Subcutaneous adipose tissue (tissue), 4 donors: Measurements from ENCODE around the gene AOAH. TPM values are rescaled to one million over a fixed set of nuclear protein-coding genes. Genes with fewer than 3 reads are reported as not detected.

ENCODE experiments used
- total RNA-seq, 4 donors: library from RNA; depleted of rRNA; stranded (reverse); fragments of >200 nt; gene quantifications; one replicate each; pipeline ENCODE4 v1.1.0, GENCODE V29; 2016
- TF ChIP-seq, protein P1 (sequence below): fragments of 450-650 bp; IDR thresholded peaks from one replicate; pipeline ENCODE4 v1.5.1; 2016; ENCODE audit warnings: low read depth, mild to moderate bottlenecking, control low read depth, antibody characterized with exemption, moderate library complexity

The AOAH gene
- total RNA-seq, 4 donors from 2014 or later, result 4.6 to 51.7 (median 15.3) TPM

DNA sequence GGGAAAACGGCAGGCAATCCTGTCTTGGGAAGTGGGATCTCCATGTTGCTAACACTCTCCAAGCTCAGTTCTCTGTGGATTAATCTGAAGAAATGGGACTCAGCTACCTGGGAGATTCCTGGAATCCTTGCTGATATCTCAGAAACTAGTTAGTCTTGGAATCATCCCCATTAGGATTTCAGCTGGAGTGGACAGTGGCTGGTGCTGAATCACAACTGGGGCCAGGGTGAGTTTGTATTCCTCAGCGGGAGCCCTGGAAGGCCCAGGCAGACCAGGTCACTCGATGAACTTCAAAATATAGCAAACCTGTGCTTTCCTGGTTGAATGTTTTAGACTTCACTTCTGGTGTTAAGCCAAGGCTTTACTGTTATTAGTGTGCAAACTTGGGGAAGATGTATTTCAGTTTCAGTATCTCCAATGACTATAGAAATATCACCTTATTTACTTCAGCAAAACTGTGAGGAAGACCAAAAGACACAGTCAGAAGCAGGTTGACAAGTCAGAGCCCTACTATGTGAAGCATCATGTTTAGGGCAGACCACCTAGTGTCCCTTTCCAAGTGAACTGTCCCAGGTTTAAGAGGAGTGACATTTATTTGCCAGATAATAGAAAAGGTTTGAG, 126.1 kb downstream of the AOAH start:
- TF ChIP-seq, protein P1, sequence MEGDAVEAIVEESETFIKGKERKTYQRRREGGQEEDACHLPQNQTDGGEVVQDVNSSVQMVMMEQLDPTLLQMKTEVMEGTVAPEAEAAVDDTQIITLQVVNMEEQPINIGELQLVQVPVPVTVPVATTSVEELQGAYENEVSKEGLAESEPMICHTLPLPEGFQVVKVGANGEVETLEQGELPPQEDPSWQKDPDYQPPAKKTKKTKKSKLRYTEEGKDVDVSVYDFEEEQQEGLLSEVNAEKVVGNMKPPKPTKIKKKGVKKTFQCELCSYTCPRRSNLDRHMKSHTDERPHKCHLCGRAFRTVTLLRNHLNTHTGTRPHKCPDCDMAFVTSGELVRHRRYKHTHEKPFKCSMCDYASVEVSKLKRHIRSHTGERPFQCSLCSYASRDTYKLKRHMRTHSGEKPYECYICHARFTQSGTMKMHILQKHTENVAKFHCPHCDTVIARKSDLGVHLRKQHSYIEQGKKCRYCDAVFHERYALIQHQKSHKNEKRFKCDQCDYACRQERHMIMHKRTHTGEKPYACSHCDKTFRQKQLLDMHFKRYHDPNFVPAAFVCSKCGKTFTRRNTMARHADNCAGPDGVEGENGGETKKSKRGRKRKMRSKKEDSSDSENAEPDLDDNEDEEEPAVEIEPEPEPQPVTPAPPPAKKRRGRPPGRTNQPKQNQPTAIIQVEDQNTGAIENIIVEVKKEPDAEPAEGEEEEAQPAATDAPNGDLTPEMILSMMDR, result no peak

DNA sequence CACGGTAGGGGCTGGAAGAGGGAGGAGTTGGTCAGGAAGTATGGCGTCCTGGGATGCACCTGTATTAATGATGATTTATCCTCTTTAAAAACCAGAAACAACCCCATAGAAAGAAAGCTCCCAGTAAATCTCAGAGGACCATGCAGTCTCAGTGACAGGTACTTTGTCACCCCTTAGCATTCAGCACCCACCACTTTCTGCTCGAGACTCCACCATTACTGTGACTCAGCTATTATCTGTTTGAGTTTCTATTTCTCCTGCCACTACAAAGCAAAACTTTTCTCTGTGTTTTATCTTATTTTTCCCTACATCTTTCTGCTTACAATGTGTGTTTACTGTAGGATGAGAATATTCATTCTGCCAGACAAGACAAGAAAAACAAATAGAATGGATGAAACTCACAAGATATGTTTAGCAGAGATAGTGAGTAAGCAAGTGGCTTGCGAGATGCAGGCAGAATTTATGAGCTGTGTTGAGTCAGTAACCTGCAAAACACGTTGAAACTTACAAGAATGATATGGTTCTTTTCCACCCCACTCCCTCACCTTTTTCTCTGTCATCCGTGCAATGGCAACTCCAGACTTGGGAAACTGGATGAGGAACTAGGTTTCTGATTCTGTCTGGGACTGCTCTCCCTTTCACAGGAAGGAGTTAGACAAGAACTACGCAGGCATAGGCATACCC, 127.1 kb downstream of the AOAH start:
- TF ChIP-seq, protein P1, result no peak

DNA sequence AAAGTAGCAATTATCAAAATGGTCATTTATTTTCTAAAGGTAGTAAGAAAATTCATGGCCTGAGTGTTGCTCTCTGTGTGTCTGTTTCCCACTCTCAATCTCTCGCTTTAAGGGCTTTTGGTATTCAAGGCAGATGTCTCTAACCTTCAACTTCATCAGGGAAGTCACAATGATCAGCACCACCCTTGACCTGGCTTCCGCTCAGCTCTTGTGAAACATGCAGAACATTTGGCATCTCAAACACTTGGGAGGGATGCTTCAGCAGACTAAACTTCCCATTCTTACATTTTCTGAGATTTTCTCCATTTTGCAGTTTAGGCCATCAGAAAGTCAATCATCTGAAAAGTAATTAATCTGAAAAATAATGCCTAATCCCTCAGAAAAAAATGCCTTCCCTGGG, 129.8 kb downstream of the AOAH start:
- TF ChIP-seq, protein P1, result no peak

DNA sequence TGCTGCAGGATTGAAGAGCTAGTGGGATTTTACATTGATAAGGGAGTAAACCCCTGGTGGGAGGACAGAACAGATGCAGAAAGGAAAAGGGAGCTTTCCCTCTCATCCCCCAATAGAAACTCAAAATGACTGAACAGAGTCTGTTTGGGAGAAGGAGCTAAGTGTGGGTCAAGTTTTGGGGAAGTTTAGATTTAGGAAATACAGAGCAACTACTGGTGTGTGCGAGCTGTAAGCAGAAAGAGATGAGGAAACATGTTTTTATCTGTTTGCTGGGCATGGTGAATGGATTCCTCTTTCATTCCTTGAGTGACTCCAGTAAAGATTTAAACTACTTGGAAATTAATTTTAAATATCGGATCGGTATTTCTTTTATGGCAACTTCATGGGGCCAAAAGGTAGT, 132.7 kb downstream of the AOAH start:
- TF ChIP-seq, protein P1, result no peak

DNA sequence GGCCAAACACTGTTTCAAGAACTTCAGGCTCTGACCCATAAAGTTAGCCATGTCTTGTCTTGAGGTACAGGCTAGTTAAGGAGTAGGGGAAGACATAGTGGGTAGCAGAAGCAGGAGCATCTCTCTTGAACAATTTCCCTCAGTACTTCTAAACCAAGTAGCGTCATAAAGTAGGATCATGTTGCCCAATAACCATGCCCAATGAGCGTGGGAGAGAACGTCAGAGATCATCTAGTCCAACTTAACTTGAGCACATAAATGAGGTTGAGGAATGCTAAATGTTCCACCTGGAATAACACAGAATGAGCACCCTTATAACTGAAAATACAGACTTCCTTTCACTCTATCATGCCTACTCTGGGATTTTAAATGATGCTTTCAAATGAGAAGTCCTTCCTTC, 134.9 kb downstream of the AOAH start:
- TF ChIP-seq, protein P1, result no peak

DNA sequence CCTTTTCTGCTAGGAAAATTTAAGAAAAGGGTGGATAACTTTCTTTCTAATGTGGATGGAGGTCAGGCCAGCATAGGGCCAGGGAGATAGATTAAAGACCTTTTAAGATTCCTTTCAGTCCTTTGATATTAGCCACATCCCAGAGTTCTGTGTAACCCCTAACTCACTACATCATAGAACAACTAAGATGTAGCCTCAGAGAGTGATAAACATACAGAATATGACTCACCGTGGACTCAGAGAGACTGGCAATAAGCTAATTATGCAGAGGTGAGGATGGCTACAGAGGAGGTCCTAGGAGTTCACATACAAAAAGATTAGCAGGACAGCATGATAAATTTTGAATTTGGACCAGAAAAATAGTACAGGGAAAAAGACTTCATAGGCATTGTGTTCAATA, 141.0 kb downstream of the AOAH start:
- TF ChIP-seq, protein P1, result no peak

DNA sequence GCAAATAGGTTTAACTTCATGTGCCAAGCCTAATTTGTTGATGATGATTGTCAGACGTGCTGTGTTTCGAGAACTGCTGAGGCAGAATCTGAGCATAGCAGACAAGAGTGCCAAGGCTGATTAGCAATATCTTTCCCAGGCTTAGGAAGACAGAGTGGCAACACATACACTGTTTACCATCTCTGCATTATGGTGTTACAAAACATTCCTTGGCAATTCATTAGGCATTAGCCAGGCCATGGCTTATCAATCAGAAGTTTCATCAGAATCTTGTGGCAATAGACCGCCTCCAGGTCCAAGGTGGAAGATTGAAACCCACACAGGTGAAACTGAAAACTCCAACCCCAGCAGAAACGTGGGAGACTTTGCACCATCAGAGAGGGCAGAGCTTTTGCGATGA, 148.5 kb downstream of the AOAH start:
- TF ChIP-seq, protein P1, result no peak
